ENCODE measurements around the gene TTLL13. TPM values are rescaled to one million over a fixed set of nuclear protein-coding genes. Genes with fewer than 3 reads are reported as not detected.

TTLL13 gene
- total RNA-seq, 2 donors from 2014 or later: 0.49 to 1.0 TPM

Other genes with a start within 250 kb of the TTLL13 start
- 10 to 100 TPM; 13.2 to 28.1 TPM for gene ZNF710, start 248.2 kb upstream of the TTLL13 start, total RNA-seq
- 100 to 1,000 TPM; 203 to 242 TPM for gene IDH2, start 147.1 kb upstream of the TTLL13 start, total RNA-seq
- gene SEMA4B, start 48.2 kb upstream of the TTLL13 start, total RNA-seq: 10 to 100 TPM in 1 of 2 donors, 1 to 10 TPM in 1; 8.9 to 19.1 TPM
- 100 to 1,000 TPM; 114 to 150 TPM for gene CIB1, start 15.6 kb upstream of the TTLL13 start, total RNA-seq
- gene GDPGP1, start 15.3 kb upstream of the TTLL13 start, total RNA-seq: 1 to 10 TPM; 3.1 to 7.6 TPM
- 10 to 100 TPM; 17.8 to 36.2 TPM for gene NGRN, start 16.1 kb downstream of the TTLL13 start, total RNA-seq
- under 1 TPM; 0.50 to 0.99 TPM for gene ZNF774, start 102.7 kb downstream of the TTLL13 start, total RNA-seq
- 100 to 1,000 TPM; 185 to 192 TPM for gene IQGAP1, start 138.7 kb downstream of the TTLL13 start, total RNA-seq

Measured in activated naive CD4-positive, alpha-beta T cell treated with anti-CD3 and anti-CD28 coated beads, Interleukin-2, amount 50 U/mL, for 72 hours (primary cell).